HG02642 (cell line): Measurements from ENCODE around the gene ATG12.
A peak's percentile ranks its signal among the peaks of the same experiment; 100 is the strongest.
"Not testable (repeated sequence)": the region's sequence is repeated elsewhere in the genome, so short reads cannot be mapped to it uniquely, and the experiment has no call there.

Experiments
- ATAC-seq: cut with Tn5 transposase; IDR thresholded peaks from one replicate; pipeline ENCODE4 v1.9.1; 2021; ENCODE audit warnings: mild to moderate bottlenecking; ENCODE audit not compliant: unreplicated experiment, poor library complexity

The ATG12 gene

DNA sequence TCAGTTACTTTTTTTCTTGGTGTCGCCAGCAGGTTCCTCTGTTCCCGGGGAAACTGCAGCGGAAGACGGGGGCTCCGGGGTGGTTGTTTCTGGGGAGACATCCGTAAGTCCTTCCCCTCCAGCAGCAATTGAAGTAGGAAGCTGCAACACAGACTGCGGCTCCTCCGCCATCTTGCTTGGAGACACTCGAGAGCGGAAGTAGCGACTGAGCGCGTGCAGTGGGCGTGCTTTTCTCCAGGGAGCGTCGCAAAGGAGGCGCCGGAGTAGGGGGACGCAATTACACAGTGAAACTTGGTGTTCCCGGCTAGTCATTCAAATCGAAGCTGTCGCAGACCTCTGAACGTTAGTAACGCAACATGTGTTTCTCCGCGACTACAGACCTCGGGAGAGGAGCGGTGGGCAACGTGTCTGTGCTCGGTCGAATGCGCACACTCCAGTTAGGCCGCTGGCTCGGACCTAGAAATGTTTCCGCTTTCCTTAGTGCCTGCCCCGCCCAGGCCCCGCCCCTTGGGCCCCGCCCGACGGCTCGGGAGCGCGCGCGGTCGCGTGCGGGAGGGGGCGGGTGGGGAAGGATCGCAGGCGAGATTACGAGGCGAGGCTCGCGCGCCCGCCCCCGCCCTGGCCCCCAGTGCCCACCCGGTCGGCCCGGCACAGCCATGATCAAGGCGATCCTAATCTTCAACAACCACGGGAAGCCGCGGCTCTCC, at the start of gene ATG12, which contains the start of gene AP3S1:
TSS of gene ATG12 (minus strand) at position 184 of the 707 bp plus-strand sequence. CDS start at position 171, 13 bp downstream.
TSS of gene AP3S1 (plus strand) at position 554 of the 707 bp plus-strand sequence. CDS start at position 657, 103 bp downstream.
- ATAC-seq = peak; percentile 88

- no peak for ATAC-seq
These were observed 46.7 kb upstream of the ATG12 start for GRCh38 chr5:115888027-115888426.

- ATAC-seq = not testable (repeated sequence)
These were observed 43.8 kb upstream of the ATG12 start for GRCh38 chr5:115885208-115885607.

DNA sequence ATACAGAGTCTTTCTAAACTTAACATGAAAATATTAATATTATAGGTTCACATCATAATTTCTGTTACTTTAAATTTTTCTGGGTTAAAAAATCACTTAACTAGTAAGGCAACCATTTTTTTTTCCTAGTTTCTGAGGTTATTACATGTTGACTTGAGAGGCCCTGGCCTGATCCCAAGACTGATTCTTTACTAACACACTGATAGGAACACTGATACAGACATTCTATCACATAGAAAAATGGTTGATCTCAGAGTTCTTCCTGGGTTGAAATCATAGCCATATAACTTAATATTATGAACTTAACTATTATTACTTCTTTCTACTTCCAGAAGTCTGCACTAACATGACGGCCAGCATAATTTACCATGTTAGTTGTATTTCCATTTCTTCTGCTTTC, 43.3 kb upstream of the ATG12 start:
- ATAC-seq = no peak

DNA sequence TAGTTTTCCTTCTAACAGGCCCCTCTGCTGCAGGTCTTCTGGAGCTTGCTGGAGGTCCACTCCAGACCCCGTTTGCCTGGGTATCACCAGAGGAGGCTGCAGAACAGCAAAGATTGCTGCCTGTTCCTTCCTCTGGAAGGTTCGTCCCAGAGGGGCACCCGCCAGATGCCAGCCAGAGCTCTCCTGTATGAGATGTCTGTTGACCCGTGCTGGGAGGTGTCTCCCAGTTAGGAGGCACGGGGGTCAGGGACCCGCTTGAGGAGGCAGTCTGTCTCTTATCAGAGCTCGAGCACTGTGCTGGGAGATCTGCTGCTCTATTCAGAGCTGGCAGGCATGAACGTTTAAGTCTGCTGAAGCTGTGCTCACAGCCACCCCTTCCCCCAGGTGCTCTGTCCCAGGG, 41.1 kb upstream of the ATG12 start:
- ATAC-seq = not testable (repeated sequence)

DNA sequence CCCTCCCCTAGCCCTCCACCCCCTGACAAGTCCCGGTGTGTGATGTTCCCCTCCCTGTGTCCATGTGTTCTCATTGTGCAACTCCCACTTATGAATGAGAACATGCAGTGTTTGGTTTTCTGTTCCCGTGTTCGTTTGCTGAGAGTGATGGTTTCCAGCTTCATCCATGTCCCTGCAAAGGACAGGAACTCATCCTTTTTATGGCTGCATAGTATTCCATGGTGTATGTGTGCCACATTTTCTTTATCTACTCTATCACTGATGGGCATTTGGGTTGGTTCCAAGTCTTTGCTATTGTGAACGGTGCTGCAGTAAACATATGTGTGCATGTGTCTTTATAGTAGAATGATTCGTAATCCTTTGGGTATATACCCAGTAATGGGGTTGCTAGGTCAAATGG, 36.0 kb upstream of the ATG12 start:
- not testable (repeated sequence) for ATAC-seq

DNA sequence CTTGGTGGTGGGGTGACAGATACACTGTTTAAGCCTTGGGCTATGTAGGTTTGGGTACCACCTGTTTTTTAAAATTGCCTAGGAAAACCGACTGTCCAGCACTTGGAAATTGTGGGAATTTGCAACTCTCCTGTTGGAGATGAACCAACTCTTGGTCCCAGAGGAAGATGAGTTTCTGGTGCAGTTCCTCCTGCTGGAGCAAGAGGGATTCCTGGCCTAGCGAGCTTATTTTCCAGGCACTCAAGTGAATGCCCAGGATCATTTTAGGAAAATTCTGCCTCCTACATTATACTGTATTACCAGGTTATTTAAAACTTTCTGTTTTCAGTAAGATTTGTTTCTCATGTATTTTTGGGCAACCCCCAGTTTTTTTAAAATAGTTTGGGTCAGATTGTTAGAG, 34.1 kb upstream of the ATG12 start:
- ATAC-seq = no peak

GRCh38 chr5:115873392-115873791, 32.0 kb upstream of the ATG12 start:
- no peak for ATAC-seq

- ATAC-seq = no peak
These were observed 31.1 kb upstream of the ATG12 start for GRCh38 chr5:115872447-115872846.

DNA sequence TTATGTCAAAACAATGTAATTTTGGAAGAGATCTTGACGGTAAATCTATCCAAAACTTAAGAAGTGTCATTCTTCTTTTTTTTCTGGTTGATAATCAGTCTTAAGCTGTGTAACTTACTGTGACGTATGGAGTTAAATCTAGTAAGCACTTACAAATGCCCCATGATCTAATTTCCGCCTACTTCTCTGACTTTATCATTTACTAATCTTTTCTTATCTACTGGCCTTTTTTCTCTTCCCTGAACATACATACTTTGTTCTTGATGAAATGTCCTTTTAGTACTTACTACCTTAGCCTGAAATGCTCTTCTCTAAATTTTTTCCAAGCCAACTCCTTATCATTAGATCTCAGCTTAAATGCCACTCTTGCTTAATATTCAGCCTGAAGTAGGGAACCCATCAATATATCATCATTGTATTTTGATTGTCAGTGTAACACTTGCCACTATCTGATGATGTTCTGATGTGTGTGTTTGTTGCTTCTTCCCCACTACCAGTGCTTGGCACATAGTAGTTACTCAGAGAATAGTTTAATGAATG, 28.0 kb upstream of the ATG12 start:
- ATAC-seq = no peak

DNA sequence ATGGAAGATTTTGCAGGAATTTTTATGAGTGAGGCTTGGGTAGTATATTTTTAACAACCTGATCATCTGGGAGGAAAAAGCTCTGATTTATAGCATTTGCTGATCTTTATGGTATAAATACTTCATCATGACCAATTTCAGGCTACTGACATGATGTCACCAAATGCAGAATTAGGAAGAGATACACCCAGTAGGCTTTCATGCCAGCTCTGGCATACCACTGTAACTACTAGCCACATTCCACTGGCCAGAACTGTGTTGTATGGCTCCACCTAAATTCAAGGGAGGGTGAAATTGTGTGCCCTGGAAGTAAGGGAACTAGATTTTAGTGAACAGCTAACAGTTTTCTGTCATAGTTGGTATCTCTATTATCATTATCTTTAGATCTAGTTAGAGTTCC, 18.0 kb upstream of the ATG12 start:
- ATAC-seq = no peak

- ATAC-seq = no peak
These were observed 17.0 kb upstream of the ATG12 start for GRCh38 chr5:115858396-115858795.

DNA sequence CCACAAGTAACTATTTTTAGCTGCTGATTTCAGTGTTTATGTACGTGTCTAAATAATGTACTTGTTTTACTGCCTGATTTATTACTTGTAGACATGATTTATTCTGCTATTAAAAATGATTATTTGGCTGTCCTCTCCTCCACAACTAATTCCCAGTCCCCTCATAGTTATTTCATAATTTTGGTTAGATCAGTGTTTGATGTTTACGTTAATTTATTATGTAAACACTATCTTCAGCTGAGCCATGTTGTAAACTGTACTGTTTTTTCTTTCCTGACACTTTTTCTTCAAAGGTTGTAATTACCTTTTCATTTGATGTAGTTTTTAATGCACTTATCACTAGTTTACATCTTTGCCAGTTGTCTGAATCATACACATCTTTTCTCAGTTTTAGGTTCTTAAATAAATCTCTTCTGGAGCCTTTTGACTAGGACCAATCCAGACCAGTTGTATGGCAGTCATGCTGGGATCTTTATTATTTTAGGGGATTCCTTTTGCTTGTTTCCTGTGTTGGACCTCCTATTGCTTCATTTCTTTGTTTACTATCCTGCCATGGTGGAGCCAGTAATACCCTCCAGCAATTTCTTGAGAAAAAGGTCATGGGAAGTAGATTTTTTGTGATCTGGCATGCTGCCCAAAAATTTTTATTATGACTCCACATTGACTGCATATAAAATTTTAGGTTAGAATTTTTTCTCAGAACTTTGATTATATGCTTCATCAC, 16.4 kb upstream of the ATG12 start:
- ATAC-seq = no peak

DNA sequence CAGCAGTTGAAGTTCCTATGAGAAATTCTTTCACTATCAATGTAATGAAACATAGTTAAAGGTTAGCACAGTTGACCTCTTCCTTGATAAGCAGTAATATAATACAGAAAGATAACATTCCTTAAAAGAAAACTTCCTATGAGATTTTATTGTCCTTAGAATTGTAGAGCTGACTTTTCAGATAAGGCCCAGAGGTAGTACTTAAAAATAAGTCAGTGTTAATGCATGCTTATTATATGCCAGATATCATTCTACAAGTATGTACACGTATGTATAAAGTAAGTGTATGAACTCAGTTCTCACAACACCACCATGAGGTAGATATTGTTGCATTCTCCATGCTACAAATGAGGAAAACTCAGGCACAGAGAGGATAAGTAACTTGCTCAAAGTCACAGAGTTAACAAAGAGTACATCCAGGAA, 15.7 kb upstream of the ATG12 start:
- no peak for ATAC-seq

DNA sequence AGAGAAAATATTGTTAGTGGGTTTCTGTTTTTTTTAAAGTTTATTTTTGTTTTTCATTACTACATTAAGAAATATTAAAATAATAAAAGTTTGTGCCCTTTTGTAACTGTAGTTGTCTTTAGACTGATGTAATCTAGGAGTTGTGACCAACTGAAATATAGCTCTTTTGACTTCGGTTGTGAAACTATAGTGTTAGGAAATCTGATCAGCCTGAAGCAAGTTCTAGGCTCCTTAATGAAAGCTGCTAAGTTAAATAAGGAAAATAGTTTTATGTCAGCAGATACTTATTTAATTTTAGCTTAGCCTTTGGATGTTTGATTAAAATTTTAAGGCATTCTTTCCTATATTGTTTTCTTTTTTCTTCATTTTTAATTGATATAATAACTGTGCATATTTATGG, 14.6 kb upstream of the ATG12 start:
- ATAC-seq = no peak

DNA sequence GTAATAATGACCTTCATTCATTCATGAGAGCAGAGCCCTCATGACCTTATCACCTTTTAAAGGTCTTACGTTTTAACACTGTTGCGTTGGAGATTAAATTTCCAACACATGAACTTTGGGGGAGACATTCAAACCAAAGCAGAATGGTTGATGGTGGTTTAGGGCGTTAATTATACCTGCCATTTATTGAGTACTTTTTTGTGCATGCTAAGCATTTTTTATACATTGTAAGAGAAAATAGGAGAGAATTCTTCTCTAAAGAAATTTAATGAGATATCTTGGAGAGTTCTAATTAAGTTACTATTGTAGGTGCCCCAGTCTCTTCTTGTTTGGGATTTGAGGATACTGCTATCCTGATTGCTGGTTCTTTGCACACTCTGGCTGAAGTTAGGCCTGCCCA, 12.8 kb upstream of the ATG12 start:
- ATAC-seq = no peak

DNA sequence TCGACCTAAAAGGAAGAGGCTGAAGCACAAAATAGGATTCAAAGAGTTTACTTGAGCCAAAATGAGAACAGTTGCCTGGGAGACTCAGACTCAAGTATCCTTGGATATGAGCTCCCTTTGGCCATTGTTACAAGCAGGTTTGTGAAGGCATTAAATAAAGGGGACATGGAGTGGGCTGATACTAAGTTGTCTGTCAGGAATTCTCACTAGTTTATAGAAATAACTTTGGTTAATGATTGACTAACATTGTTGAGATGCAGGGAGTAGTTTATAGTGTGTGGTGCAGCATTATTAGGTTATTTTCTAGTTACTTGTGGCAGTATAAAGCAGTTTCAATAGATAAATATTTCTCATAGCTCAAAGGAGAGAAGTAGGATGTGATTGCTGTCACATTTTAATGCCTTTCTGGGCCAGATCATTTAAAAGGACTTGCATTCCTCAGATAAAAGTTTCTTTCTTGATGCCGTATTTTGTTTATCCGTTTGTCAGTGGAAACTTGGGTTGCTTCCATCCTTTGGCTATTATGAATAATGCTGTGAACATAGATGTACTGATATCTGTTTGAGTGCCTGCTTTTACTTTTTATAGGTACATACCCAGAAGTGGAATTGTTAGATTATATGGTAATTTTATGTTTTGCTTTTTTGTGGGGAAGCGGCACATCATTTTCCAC, 9.5 kb upstream of the ATG12 start:
- no peak for ATAC-seq

DNA sequence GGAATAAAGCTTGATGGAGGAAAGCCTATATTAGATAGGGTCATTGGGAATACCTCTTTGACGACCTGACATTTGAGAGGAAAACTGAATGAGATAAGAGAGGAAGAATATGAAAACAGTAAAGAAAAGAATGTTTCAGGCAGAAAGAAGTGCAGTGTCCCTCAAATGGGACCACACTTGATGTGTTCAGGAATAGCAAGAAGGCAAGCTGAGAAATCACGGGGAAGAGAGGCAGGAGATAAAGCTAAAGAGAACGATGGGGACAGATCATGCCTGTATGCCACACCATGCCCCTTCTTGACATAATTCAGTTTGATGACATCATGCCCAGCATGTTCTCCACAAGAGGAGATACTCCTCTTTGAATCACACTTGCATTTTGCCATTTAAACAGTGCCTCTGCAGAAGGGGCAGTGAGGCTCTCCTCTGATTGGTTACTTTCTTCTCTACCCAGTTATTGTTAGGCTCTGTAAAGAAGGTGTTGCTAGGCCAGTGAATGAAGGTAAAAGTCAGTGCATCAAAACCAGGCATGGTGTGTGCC, 8.0 kb upstream of the ATG12 start:
- ATAC-seq = no peak

DNA sequence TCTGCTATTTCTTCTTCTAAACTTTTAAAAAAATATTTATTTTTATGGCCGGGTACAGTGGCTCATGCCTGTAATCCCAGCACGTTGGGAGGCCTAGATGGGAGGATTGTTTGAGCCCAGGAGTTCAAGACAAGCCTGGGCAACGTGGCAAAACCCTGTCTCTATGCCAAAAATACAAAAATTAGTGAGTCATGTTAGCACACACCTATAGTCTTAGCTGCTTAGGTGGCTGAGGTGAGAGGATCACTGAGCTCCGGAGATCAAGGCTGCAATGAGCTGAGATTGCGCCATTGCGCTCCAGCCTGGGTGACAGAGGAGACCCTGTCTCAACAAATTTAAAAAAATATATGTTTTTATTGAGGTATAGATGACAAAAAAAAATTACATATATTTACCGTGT, 5.9 kb upstream of the ATG12 start:
- no peak for ATAC-seq

GRCh38 chr5:115844321-115844817, 3.0 kb upstream of the ATG12 start:
- ATAC-seq = no peak
